Effector CD8-positive, alpha-beta T cell (primary cell): ENCODE data around the gene ZNF783.
"Not testable (repeated sequence)": the region's sequence is repeated elsewhere in the genome, so short reads cannot be mapped to it uniquely, and the experiment has no call there.

Experiments used
- DNase-seq: peaks from one replicate; lab custom pipeline; 2025; lab: John Stamatoyannopoulos, UW
- total RNA-seq, 4 experiments: gene quantifications; one replicate each; lab custom pipeline; 2026; lab: John Stamatoyannopoulos, UW

ZNF783 gene
- 65.8 to 72.8 (median 68.8) reads per million in 4 experiments for total RNA-seq

- peak; percentile 77 for DNase-seq
Observed at GRCh38 chr7:149261829-149262617, at the start of gene ZNF783. TSS of gene ZNF783 (plus strand) at chr7:149262196. CDS start at chr7:149262334, 138 bp downstream.

DNA sequence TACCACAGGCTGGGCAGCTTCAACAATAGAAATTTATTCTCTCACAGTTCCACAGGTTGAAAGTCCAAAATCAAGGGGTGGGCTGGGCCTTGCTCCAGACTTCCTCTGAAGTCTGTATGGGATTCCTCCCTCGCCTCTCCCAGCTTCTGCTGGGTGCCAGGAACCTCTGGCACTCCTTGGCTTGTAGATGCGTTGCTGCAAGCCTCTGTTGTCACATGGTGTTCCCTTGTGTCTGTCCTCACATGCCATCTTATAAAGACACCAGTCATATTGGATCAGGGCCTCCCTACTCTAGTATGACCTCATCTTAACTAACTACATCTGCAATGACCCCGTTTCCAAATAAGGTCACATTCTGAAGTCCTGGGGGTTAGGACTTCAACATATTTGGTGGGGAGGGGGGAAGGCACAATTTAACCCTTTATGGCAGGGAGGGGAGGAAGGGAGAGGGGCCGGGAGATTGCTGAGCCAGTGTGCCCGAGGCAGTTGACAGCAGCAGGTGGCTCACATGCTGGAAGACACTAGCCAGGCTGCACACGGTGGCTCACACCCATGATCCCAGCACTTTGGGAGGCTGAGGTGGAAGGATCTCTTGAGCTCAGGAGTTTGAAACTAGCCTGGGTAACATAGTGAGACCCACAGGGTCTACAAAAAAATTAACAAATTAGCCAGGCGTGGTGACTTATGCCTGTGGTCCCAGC lies 47.8 kb upstream of the ZNF783 start:
- DNase-seq, result no peak

DNA sequence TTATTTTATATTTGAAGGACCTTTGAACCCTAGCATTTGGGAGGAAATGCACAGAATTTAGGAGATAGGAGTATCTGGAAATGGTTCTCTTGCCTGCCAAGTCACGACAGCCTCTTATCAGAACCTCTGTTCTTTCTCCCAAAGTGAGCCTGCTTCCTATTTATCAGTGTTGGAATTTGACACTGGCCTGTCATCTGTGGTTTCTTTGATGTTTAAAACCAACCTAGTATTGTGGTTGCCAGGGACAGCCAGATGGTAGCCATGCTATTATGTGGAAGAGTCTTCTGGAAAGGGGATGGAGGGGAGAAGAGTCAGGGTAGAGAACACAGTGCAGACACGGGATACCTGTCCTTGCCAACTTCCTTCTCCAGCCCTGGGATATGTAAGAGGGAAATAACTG lies 45.6 kb upstream of the ZNF783 start:
- no peak for DNase-seq

- no peak for DNase-seq
Observed at GRCh38 chr7:149217570-149217969, 44.4 kb upstream of the ZNF783 start.

- no peak for DNase-seq
Observed at GRCh38 chr7:149218469-149219420, 43.3 kb upstream of the ZNF783 start.

DNA sequence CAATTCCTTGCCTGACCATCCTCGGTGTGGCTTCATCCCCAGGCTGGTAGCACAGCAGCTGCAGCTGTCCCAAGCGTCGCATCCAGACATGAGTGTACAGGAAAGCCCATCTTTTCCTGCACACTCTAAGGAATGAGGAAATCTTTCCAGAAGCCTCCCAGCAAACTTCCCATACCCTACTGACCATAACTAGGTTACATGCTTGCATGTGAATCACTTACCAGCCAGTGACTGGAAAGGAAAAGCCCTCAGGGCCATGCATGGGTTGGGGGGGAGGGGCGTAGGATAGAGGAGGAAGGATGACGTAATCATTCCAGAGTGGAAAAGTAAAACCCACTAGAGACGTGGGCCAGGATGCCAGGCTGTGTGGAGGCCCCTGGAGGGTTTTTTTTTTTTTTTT lies 41.5 kb upstream of the ZNF783 start:
- no peak for DNase-seq

- DNase-seq, result no peak
Observed at GRCh38 chr7:149223176-149223575, 38.8 kb upstream of the ZNF783 start.

DNA sequence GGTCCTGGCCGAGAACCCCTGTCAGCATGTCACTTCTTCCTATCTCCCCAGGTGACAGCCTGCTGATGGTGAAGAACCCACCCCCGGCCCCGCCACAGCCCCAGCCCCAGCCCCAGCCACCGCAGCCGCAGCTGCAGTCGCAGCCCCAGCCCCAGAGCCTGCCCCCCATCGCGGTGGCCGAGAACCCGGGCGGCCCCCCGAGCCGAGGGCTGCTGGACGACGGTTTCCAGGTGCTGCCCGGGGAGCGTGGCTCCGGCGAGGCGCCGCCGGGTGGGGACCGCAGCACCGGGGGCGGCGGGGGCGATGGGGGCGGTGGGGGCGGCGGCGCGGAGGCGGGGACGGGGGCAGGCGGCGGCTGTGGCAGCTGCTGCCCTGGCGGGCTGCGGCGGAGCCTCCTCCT lies 38.2 kb upstream of the ZNF783 start:
- no peak for DNase-seq

GRCh38 chr7:149224352-149224751 lies 37.6 kb upstream of the ZNF783 start:
- DNase-seq, result no peak

DNA sequence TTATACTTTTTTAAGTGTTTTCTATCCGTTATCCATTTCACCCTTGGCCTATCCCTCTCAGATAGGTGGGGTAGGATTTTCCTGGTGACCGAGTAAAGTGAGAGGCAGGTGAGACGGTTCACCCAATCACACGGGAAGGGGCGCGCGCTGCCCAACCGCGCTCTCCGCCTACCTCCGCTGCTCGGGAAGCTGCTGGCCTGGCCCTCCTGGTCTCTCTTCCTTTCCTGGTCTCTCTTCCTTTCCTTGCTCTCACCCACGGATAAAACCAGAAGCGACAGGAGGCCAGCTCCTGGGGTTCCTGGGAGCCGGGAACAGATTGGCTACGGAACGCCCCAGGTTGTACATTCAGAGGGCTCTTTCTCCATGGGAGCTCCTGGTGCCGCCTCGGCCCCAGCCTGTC lies 36.9 kb upstream of the ZNF783 start:
- no peak for DNase-seq

GRCh38 chr7:149225656-149226055 lies 36.3 kb upstream of the ZNF783 start:
- DNase-seq, result no peak

GRCh38 chr7:149226366-149226765 lies 35.6 kb upstream of the ZNF783 start:
- not testable (repeated sequence) for DNase-seq

DNA sequence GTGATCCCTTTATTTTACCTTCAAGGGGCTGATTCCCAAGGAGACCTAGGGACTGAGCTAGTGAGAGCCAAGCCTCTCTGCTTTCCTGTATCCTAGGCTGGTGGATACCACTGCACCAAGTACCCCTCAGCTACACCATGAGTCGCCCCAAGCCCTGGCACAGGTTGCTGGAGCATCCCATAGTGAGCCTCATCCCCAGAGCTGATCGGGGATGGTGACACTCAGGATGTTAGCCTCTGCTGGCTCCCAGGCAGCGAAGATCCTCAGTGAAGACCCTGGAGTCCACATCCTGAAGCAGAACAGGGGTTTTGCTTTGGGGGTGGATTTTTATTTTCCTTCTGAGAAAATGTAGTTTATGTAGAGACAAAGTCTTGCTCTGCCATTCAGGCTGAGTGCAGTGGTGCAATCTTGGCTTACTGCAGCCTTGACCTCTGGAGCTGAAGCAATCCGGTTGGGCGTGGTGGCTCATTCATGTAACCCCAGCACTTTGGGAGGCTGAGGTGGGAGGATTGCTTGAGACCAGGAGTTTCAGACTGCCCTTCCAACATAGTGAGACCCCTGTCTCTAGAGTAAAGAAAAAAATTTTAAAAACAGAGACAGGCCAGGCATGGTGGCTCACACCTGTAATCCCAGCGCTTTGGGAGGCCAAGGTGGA lies 35.0 kb upstream of the ZNF783 start:
- DNase-seq, result no peak

DNA sequence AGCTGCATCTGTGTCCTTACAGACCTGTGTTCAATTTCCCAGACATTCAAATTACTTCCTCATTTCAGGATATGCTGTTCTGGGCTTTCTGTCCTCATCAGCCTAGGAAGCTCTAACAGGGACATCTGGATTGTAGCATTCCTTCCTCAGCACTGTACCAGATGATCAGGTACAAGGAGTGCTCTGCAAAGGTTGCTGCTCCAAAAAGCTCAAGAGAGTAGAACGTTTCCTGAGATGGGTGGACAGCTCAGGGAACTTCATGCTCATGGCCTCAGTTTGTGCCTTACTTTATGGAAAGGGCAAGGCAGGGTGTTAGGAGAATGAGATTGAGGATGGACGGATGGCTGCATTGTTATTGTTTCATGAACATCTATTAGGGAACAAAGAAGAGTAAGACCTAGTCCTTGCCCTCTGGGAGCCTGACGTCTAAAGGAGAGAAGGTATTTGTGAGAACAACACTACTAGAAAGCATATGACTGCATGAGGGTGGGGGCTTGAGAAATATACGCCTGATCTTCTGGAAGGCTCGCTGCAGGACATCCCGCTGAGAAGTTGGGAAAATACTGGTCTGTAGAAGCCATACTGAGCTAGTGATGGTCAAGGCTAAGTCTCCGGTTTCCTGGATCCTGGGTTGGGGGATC lies 33.0 kb upstream of the ZNF783 start:
- no peak for DNase-seq

- DNase-seq, result no peak
Observed at GRCh38 chr7:149229526-149229925, 32.5 kb upstream of the ZNF783 start.

DNA sequence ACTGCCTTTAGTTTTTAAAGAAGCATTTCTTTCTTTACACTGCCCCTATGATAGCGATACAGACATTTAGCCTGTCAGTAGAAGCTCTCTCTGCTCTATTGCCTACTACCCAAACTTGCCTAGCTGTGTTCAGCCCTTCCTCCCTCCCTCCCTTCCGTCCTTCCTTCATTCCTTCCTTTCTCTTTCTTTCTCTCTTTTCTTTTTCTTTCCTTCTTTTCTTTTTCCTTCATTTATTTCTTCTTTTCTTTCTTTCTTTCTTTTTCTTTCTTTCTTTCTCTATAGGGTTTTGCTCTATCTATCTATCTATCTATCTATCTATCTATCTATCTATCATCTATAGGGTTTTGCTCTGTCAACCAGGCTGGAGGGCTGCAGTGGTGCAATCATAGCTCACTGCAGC lies 29.6 kb upstream of the ZNF783 start:
- DNase-seq, result no peak

DNA sequence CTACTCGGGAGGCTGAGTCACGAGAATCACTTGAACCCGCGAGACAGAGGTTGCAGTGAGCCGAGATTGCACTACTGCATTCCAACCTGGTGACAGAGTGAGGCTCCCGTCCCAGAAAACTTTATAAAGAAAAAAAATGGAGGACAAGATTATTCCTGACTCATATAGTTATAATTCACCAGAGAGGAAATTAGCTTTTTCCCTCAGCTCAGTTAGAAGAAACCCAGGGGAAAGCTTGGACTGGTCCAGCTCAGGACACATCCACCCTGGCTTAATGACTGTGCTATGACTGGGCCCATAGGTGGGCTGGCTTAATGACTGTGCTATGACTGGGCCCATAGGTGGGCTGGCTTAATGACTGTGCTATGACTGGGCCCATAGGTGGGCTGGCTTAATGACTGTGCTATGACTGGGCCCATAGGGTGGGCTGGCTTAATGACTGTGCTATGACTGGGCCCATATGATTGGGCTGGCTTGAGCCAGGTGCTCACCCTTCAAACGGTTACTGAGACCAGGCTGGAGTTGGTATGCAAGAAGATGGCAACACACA lies 28.3 kb upstream of the ZNF783 start:
- not testable (repeated sequence) for DNase-seq

GRCh38 chr7:149237502-149237901 lies 24.5 kb upstream of the ZNF783 start:
- DNase-seq, result no peak

DNA sequence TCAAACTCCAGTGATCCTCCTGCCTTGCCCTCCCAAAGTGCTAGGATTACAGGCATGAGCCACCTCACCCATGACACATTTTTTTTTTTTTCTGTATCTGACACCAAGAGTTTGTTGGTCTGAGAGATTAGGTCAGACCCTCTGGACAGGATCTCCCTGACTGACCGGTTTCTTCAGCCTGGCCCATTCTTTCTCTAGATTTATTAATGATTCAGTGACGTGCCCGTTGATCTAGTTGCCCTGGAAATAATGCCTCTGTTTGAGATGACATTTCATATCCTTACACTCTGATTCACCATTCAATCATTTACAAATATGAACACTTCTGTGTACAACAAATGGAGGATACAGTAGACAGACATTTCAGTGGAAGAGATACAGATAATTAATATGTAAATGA lies 23.9 kb upstream of the ZNF783 start:
- no peak for DNase-seq

DNA sequence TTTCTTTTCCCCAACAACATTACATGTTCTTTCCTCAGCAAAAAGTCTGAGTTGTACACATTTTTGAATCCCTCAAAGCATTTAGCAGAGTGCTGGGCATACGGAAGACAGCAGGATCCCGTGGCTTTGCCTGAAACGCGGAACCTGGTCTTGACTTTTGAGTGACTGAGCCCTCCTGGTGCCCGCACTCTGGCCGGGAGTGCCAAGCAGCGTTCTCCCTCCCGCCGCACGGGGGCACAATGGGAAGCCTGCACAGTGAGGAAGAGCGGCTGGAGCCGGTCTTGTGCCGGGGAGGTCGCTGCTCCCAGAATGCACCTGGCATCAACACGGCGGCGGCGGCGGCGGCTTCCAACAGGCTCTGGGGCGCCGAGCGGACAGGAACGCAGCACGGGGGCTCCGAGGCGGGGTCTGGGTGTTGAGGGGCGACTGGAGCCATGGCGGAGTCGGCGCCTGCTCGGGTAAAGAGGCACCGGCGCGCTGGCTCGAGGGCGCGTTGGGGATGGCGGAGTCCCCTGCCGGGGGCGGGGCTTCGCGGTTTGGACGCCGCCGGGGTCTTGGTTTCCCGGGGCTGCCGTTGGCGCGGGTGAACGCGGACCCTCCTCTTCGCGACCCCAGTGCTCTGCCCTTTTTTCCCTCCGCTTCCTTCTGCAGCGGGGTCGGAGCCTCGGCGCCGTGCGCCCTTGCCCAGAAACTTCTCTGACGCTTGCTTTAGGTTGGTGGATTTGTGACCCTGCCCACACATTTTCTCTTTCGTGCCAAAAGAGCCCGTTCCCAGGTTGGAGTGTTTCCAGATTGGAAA lies 22.5 kb upstream of the ZNF783 start, which contains the start of gene ZNF212:
ZNF212 (plus strand) TSS at position 307 of the 799 bp plus-strand sequence; CDS start at position 435, 128 bp downstream.
- peak; percentile 79 for DNase-seq
